SIG-M5 treated with dmso at 0.1 percent for 504 hours (cell line): ENCODE data around the gene NR2F1-AS1.
A peak's percentile ranks its signal among the peaks of the same experiment; 100 is the strongest.

Experiments
- DNase-seq: peaks from one replicate; lab custom pipeline; 2025; ENCODE audit not compliant: unreplicated experiment; lab: John Stamatoyannopoulos, UW

Gene NR2F1-AS1

GRCh38 chr5:93430673-93431199, 150.3 kb downstream of the NR2F1-AS1 start:
- no peak for DNase-seq

DNA sequence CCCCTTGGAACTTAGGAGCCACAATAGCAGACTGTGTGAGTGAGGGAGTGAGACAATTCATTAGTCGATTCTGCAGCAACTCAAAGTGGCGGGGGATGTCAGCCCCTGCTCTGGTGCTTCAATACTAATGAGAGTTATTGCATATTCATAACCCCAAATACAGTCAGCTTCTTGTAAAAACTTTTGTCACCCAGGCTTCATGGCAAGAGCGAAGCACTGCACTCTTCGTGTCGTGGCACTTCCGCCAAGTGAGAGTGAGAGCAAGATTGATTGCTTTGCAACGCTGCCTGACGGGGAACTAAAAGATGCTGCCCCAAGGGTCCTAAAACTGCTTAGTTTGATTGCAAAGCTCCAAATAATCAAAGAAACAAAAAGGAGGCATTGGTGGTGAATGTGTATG, 150.9 kb downstream of the NR2F1-AS1 start:
- no peak for DNase-seq

DNA sequence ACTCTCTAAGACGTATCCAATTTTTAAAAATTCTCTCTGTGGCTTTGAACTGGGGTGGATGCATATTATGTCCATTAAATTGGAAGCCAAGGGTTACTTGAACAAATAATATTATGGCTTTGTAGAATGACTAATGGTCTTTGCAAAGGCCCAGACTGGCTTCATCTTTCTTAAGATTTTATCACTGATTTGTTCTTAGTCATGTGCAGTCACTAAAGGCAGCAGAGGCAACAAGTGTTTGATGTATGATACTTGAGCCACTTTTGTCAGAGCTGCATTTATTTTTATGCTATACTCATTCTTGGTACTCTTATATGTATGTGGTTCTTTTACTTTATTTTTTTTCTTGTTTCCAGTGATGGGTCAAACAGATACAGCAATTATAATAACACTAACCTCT, 152.2 kb downstream of the NR2F1-AS1 start:
- DNase-seq, result peak; percentile 2

GRCh38 chr5:93427316-93427715, 153.7 kb downstream of the NR2F1-AS1 start:
- DNase-seq, result no peak

DNA sequence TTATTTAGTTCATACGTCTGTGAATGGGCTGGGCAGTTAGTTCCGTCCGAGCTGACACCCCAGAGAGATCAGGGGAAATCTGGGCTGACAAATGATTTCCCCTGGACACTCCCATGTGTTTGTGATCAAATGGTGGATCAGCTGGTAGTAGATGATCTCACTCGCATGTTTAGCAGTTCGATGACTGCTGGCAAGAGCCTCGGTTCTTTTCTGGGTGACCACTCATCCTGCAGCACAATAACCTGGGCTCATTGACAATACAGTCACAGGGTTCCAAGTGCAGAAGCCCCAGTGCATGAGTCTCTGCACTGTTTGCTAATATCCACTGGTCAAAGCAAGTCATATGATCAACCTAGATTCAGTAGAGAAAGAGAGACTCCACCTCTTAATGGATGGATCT, 155.9 kb downstream of the NR2F1-AS1 start:
- DNase-seq, result no peak

GRCh38 chr5:93423300-93423699, 157.7 kb downstream of the NR2F1-AS1 start:
- no peak for DNase-seq

- no peak for DNase-seq
Measured at GRCh38 chr5:93422652-93423280, 158.3 kb downstream of the NR2F1-AS1 start.

DNA sequence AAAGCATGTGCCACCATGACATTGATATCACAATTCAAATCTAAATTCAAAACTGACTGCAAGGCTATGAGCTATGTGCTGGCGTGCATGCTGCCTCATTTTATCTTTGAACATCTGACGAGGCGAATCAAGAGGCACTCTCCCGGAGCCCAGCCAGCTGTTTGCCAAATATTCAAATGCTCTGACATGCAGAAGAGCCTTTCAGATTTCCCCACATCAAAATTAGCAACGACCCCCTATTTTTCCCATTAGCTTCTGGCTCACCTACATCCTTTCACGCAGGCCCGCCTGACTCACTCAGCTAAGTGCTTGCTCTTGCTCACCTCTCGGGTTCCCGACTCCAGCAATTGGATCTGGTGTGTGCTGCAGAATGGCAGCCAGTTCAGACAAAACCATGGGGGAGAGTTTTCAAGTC, 159.0 kb downstream of the NR2F1-AS1 start:
- DNase-seq, result no peak

GRCh38 chr5:93421468-93421867, 159.6 kb downstream of the NR2F1-AS1 start:
- DNase-seq, result no peak

DNA sequence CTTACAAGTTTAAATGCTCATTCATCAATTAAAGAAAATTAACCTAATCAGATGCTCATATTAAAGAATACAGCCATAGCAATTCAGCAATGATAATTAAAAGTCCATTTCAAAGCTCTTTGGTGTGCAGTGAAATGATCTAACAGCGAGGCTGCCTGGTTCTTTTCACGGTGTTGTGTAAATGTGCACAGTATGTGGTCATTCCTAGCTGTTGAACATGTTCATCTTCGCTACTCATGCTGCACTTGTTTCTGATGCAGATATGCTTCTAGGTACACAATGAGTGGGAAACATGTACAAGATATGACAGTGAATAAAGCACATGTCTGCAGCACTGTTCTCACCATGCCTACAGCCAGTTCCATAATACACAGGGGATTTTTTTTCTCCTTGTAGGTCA, 163.5 kb downstream of the NR2F1-AS1 start:
- DNase-seq, result no peak

- no peak for DNase-seq
Measured at GRCh38 chr5:93415819-93416218, 165.2 kb downstream of the NR2F1-AS1 start.

- DNase-seq, result no peak
Measured at GRCh38 chr5:93411716-93412115, 169.3 kb downstream of the NR2F1-AS1 start.

DNA sequence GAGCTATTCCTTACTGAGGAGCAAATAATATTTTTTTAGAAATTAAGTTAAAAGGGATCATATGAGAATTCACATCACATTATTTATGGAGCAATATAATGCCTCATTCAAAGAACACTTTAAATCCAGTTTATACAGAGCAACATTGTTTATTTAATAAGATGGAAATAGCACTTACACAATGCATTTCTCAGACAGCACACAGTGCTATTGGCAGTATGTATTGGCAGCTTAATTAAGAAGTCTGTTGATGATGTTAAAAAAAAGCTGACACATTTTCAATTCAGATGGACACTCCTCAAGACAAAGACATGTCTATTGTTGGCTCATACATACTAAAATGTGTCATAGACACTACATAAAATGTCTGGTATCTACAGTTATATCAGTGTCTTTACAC, 171.3 kb downstream of the NR2F1-AS1 start:
- DNase-seq, result no peak

- DNase-seq, result no peak
Measured at GRCh38 chr5:93407454-93407853, 173.6 kb downstream of the NR2F1-AS1 start.

- no peak for DNase-seq
Measured at GRCh38 chr5:93406971-93407401, 174.0 kb downstream of the NR2F1-AS1 start.

DNA sequence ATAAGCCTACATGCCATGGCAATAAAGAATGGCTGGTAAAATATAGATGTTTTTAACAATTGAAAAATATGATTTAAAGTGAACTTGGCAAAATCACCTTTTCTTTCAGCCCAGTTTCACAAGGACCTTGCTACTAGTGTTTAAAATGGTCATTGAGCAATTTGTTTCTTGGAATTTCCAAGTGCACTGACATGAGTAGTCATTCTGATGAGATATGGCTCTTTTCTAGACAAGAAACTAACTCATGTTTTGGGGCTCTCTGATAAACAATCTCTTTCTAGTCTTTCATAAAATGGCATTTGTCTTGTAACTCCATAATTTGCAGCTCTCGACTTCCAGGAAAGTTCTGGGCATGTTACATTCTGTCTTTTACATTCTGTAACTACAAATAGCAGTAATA, 176.8 kb downstream of the NR2F1-AS1 start:
- DNase-seq, result no peak

- no peak for DNase-seq
Measured at GRCh38 chr5:93403141-93403928, 177.7 kb downstream of the NR2F1-AS1 start.

GRCh38 chr5:93402451-93402850, 178.6 kb downstream of the NR2F1-AS1 start:
- no peak for DNase-seq

DNA sequence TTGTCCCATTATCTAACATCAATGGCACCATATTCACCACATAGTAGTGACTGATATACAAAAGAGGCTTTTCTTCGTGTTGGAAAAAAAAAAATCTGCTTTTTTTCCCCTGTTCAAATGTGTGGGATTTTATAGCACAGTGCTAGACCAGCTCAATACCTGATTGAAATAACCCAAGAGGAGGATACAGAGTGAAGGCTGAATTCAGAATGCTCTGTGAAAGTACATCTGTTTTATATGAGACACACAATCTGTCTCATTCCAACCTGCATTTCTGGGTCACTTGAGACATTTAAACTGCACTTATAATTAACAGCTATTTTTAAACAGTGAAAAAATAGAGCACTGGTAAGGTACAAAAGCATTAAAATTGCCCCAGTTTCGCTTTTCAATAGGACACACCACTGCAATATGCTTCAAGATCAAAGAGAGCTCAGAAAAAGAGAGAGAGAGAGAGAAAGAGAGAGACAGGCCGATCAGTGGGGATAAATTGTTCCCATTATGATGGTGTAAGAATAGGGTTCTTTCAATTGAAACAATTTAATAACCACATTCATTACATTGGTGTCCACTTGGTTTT, 179.3 kb downstream of the NR2F1-AS1 start:
- no peak for DNase-seq

DNA sequence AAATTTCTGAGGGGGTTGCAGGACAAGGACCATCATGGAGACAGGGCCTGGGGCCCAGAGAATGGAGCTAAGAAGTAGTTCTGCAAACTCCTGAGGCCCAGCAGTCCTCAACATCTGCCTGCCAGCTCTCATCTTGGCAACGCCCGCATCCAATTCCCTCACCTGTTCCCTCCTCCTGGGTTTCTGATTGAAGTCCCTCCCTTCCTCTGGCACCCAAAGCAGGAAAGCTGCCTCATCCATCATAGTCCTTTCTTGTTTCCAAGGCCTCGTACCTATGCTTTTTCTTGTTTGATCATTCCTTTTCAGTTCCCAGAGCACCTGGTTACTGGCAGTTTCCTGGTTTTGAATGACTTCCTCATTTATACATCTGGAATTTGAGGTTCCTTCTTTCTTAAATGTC, 181.3 kb downstream of the NR2F1-AS1 start:
- DNase-seq, result no peak

- DNase-seq, result peak; percentile 15
Measured at GRCh38 chr5:93395971-93396379, 185.0 kb downstream of the NR2F1-AS1 start.

DNA sequence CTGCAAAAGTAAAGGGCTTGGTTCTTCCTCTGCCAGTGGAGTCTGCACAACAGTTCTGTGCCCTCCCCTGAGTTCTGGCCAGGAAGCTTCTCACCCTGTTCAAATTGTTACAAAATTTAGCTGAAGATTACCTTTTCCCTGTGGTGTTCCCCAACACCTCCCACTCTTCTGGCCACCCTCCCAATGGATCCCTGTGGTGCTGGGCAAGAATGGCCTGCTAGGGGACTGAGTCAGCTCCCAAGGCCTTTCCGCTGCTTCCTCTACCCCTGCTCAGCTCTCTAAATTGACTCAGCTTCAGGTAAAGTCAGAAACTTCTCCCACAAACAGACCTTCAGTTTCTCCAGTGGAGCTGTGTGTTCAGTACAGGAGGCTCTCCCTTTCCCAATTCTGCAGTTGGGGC, 186.0 kb downstream of the NR2F1-AS1 start:
- DNase-seq, result no peak
